Measurements from ENCODE around the gene UNK. TPM values are rescaled to one million over a fixed set of nuclear protein-coding genes. Genes with fewer than 3 reads are reported as not detected.

The UNK gene
- total and polyA plus RNA-seq, 9 of the 15 experiments (the other 6 are each of a cell fraction or from before 2014, with no cell fraction given) = 12.8 to 38.6 (median 24.8) TPM

- TF ChIP-seq RBBP5 (IDR thresholded peaks at IDR 0.05; ENCODE audit: borderline replicate concordance, insufficient read depth, low read length, poor library complexity, severe bottlenecking) (peak; percentile 17), MCM3 (IDR thresholded peaks at IDR 0.05) (no peak), ZMIZ1 (IDR thresholded peaks at IDR 0.05; ENCODE audit: low read depth in 2 of 2, low read length in 2 of 2) (peak in 1 of 2 experiments; percentile 76; a peak in 2 of 4 replicates), RB1 (IDR thresholded peaks at IDR 0.05; ENCODE audit: low read depth) (peak; percentile 98; the same call in 1 of the 2 replicates), POLR3G (IDR thresholded peaks at IDR 0.05; ENCODE audit: extremely low read depth, insufficient read length, insufficient replicate concordance) (no peak), CBX8 (IDR thresholded peaks at IDR 0.05; ENCODE audit: borderline replicate concordance, extremely low read depth, low read depth, low read length, poor library complexity, severe bottlenecking) (no peak), POLR2B (IDR thresholded peaks at IDR 0.05; ENCODE audit: low read depth, partially characterized antibody) (peak; percentile 82), ZNF583 (CRISPR knock-in tag; IDR thresholded peaks at IDR 0.05) (peak; percentile 91), SMAD1 (IDR thresholded peaks at IDR 0.05; ENCODE audit: low read depth, low read length, partially characterized antibody) (peak; percentile 69), NELFE (IDR thresholded peaks at IDR 0.05; ENCODE audit: insufficient read depth, insufficient read length) (no peak), BDP1 (IDR thresholded peaks at IDR 0.05; ENCODE audit: insufficient read depth, insufficient read length) (no peak), ELK1 (CRISPR knock-in tag; IDR thresholded peaks at IDR 0.05) (no peak), HOXB6 (CRISPR knock-in tag; IDR thresholded peaks at IDR 0.05; ENCODE audit: borderline replicate concordance) (no peak), CREM (IDR thresholded peaks at IDR 0.05; ENCODE audit: low read depth) (peak; percentile 94), ZNF764 (CRISPR knock-in tag; IDR thresholded peaks at IDR 0.05; ENCODE audit: low read depth) (peak; percentile 39; the same call in 1 of the 2 replicates), RCOR1 (IDR thresholded peaks at IDR 0.05; ENCODE audit: borderline replicate concordance in 1 of 2, low read depth in 2 of 2, low read length in 2 of 2) (peak; percentile 34 to 56; a peak in 2 of 4 replicates), CCNT2 (IDR thresholded peaks at IDR 0.05; ENCODE audit: borderline replicate concordance, extremely low read depth, insufficient read length, low read depth, low read length) (peak; percentile 97)
- TF ChIP-seq, protein P1, sequence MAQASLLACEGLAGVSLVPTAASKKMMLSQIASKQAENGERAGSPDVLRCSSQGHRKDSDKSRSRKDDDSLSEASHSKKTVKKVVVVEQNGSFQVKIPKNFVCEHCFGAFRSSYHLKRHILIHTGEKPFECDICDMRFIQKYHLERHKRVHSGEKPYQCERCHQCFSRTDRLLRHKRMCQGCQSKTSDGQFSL (CRISPR knock-in tag; IDR thresholded peaks at IDR 0.05) = no peak; the same call in 1 of the 2 replicates
- TF ChIP-seq, protein P1 (tag; IDR thresholded peaks at IDR 0.05) = peak; percentile 68 to 91
These were observed 647 bp downstream of the UNK start (continued) for GRCh38 chr17:75785016-75785890.
